Inflammatory macrophage treated with lipopolysaccharide for 1 hour (primary cell): Measurements from ENCODE around the gene ZNF195.
A peak's percentile ranks its signal among the peaks of the same experiment; 100 is the strongest.
"Not testable (repeated sequence)": the region's sequence is repeated elsewhere in the genome, so short reads cannot be mapped to it uniquely, and the experiment has no call there.

Experiments used
- DNase-seq, 2 donors: peaks; one replicate each; pipeline ENCODE4 v3.0.0-alpha.2; 2020 to 2022

Gene ZNF195

DNA sequence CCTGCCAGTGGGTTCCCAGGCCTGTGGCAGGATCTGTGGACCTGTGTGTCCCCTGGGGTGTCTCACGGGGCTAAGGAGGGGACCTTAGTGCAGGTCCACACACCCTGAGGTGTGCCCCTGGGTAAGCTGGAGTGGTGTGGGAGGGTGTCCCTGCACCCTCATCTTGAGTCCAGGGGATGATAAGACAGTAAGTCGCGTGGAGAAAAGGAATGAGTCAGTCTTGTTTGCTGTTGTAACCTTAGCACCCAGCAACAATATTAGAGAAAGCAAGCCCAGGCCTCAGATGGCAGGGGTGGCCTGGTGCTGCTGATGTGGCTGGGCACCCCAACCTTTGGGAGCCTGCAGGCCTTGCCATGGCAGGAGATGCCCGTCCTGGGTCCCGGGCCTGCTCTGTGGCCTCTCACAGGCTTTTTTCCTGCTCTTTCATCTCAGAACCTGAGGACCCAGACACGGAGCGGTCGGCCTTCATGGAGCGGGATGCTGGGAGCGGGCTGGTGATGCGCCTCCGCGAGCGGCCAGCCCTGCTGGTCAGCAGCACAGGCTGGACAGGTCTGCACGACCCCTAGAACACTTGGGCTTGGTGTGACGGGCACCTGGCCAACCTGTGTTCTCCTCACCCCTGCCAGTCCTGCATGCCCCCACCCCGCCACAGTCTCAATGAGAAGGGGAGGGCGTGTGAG lies 23.4 kb upstream of the ZNF195 start:
- DNase-seq: not testable (repeated sequence)

DNA sequence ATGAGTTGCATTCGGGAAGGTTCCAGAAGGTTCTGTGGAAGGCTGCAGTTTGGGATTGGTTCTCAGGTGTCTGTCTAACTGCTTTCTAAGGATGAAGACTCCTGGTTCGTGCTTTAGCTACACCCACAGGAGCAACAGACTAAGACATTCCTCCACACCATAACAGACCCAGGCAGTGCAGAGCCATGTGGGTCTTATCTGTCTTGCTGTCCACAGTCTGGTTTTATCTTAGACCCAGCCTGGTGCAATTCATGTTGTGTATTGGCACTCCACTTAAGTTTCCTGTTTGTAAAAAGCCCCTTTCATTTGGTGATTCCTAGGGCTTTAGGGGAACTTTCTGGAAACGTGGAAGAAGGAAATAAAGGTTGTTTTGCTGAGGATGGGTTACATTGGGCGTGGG lies 22.1 kb upstream of the ZNF195 start:
- DNase-seq: not testable (repeated sequence)

DNA sequence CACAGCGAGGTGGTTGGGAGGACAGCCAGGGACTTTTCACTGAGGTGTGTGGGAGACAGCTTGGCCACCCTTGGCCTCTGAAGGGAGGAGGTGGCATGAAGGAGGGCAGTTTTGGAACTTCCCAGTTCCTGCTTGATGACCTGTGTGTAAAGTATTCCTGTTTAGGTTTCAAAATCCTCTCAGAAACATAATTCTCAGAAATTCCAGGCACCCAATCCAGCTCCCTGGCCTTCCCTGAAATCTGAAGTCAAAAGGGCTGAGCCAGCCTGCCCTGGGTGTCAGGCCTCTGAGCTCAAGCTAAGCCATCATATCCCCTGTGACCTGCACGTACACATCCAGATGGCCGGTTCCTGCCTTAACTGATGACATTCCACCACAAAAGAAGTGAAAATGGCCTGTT lies 19.6 kb upstream of the ZNF195 start:
- peak in 1 of 2 donors; percentile 29 for DNase-seq

- not testable (repeated sequence) for DNase-seq
Observed at GRCh38 chr11:3398106-3398505, 19.2 kb upstream of the ZNF195 start.

DNA sequence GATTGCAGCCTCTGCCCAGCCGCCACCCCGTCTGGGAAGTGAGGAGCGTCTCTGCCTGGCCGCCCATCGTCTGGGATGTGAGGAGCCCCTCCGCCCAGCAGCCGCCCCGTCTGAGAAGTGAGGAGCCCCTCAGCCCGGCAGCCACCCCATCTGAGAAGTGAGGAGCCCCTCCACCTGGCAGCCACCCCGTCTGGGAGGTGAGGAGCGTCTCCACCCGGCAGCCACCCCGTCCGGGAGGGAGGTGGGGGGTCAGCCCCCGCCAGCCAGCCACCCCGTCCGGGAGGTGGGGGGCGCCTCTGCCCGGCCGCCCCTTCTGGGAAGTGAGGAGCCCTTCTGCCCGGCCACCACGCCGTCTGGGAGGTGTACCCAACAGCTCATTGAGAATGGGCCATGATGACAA lies 18.3 kb upstream of the ZNF195 start:
- not testable (repeated sequence) for DNase-seq

DNA sequence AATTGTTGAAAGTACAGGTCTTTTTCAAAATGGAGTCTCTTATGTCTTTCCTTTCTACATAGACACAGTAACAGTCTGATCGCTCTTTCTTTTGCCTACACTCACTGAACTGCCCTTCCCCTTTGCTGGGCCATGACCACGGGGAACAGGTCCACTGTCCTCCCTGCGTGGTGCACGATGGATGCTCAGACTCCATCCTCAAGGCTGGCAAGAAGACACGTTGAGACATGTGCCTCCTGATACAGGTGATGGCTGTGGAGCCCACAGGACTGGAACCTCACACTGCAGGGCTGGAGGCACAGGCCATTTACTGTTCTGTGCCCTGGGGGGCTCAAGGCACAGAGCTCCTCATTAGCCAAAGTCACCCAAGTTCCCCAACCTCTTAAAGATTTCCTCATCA lies 16.5 kb upstream of the ZNF195 start:
- DNase-seq: not testable (repeated sequence)

DNA sequence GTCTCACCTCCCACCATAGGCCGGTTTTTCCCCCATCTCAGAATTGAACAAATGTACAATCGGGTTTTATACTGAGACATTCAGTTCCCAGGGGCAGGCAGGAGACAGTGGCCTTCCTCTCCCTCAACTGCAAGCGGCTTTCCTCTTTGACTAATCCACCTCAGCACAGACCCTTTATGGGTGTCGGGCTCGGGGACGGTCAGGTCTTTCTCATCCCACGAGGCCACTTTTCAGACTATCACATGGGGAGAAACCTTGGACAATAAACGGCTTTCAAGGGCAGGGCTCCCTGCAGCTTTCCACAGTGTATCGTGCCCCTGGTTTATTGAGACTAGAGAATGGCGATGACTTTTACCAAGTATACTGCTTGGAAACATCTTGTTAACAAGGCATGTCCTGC lies 16.0 kb upstream of the ZNF195 start:
- DNase-seq: not testable (repeated sequence)

GRCh38 chr11:3393450-3393849 lies 14.5 kb upstream of the ZNF195 start:
- DNase-seq: not testable (repeated sequence)

DNA sequence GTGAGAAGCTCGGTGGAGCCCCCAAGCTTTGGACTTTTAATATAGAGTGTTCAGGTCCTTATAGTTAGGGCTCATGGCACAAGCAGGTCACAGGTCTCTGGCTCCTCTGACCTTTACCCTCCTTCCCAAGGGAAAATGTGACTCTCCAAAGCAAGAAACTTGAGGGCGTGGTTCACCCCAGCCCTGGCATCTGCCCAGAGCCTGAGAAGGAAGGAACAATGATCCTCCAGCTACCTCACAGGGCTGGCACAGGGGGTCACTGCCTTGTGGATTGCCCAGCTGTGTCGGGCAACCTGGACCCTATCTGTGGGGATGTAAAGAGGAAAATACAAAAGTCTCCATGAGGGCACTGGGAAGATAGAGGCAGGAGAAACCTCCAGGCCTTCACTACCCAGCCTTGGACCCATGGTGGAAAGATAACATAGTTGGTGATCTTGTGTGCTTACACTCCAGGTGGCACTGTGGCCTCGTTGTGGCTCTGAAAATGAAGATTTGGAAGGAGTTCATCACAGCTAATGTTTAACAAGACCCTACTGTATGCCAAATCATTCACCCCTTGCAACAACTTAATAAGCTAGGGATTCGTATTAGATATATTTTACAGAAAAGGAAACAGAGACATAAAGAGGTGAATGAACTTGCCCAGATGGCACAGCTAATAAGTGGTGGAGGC lies 3.8 kb upstream of the ZNF195 start:
- DNase-seq: no peak

DNA sequence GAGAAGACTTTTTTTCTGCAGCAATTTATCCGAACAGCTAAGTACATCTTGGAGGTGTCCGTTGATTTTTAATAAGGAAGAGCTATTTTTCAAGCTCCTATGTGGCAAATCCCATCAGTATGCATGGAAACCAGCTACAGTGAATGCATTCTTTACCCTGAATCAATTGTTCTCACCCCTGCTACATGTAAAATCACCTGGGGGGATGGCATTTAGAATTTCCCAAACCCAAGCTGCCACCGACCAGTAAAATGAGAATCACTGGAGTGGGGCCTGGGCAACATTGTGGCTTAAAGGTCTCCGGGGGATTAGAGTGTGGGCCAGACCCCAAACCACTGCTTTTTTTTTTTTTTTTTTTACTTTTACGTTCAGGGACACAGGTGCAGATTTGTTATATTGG lies 2.8 kb upstream of the ZNF195 start:
- no peak for DNase-seq

DNA sequence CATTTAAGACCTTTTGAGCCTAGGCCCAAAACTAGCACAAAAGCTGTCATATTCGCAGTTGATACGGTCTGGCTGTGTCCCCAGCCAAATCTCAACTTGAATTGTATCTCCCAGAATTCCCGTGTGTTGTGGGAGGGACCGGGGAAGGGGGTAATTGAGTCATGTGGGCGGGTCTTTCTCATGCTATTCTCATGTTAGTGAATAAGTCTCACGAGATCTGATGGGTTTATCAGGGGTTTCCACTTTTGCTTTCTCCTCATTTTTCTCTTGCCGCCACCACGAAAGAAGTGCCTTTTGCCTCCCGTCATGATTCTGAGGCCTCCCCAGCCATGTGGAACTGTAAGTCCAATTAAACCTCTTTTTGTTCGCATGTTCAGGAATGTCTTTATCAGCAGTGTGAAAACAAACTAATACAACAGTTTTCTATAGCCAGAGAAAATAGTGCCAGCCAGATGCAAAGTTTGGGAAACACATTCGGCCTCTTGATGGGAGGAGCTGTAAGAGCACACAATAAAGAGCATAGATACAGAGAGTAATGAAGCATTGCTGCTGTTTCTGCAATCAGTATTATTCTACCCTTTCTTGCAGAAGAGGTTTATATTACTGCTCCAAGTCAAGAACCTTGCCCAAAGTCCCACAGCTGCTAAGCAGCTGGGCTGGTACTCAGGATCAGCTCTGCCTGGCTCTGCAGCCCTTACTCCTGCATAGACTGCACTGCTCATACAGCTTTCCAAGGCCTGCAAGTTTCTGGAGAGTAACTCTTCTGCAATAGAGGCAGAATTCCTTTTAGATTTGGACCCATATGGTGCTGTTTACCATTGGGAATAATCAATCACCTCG lies 2.0 kb upstream of the ZNF195 start:
- no peak for DNase-seq

DNA sequence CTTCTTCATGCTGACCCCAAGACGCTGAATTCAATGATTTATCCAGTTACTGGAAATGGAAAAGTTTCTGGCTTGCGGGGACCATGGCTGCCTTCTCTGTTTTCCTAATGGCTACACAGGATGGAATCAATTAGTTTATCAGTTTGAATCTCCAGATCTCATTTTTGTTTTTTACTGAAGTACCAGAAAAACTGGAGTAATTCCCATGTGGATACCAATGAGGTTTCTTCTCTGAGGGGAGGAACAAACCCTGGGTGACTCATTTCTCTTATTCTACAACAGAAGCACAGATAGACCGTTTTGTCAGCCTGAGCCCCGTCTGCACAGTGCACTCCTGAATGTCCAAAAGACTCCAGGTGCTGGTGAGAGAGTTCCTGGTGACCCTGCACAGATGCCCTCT lies 3.4 kb downstream of the ZNF195 start:
- no peak for DNase-seq

- no peak for DNase-seq
Observed at GRCh38 chr11:3370311-3370870, 8.6 kb downstream of the ZNF195 start.

DNA sequence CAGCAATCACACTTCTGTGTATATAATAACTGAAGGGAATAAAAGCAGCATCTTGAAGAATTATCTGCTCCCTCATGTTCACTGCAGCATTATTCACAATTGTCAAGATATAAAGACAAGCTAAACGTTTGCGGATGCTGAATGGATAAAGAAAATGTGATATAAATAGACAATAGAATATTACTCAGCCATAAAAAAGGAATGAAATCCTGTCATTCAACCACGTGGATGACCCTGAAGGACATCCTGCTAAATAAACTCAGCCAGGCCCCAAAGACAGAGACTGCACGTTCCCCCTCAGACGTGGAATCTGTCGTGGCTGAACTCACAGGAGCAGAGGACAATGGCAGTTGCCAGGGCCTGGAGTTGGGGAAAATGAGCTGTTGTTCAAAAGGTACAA lies 9.6 kb downstream of the ZNF195 start:
- DNase-seq: no peak

- no peak for DNase-seq
Observed at GRCh38 chr11:3368199-3368598, 10.7 kb downstream of the ZNF195 start.

GRCh38 chr11:3367221-3367620 lies 11.7 kb downstream of the ZNF195 start:
- DNase-seq: no peak

GRCh38 chr11:3359092-3359824 lies 19.7 kb downstream of the ZNF195 start:
- DNase-seq: no peak

GRCh38 chr11:3357994-3358676 lies 20.8 kb downstream of the ZNF195 start:
- DNase-seq: no peak

- DNase-seq: no peak
Observed at GRCh38 chr11:3357302-3357701, 21.6 kb downstream of the ZNF195 start.

- DNase-seq: no peak
Observed at GRCh38 chr11:3356858-3357257, 22.1 kb downstream of the ZNF195 start.

- no peak for DNase-seq
Observed at GRCh38 chr11:3353066-3353465, 25.9 kb downstream of the ZNF195 start.

- no peak for DNase-seq
Observed at GRCh38 chr11:3347127-3347526, 31.8 kb downstream of the ZNF195 start.
